ENCODE results near the gene ATP6V1A. TPM values are rescaled to one million over a fixed set of nuclear protein-coding genes. Genes with fewer than 3 reads are reported as not detected.

Gene ATP6V1A
- total RNA-seq, 5 donors from 2014 or later (not counting 1 experiment from before 2014, with no cell fraction given), result 14.9 to 23.7 (median 17.8) TPM

DNA sequence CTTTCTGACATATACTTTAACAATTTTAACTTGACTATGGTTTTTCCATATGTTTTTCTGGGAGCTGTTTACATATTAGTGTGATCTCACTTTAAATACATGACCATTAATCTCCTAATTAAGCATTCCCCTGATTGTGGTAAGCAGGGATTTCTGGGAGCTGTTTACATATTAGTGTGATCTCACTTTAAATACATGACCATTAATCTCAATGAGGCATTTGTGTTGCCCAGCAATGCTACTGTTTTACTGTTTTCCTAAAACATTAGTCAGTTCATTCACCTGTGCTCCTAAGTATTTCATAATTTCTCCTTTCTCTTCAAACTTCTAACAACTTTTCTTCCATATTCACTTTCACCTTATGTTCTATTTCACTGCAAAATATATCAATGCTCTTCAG, 88.1 kb downstream of the ATP6V1A start:
- ATAC-seq (replicated peaks in 1 of 4), result no peak
- POLR2A ChIA-PET, result interaction anchor here in 1 of 2 donors (0.7 kb wide), 1 partner anchor 15 kb away, joined by 11 read pairs; no protein-coding TSS in a partner anchor

DNA sequence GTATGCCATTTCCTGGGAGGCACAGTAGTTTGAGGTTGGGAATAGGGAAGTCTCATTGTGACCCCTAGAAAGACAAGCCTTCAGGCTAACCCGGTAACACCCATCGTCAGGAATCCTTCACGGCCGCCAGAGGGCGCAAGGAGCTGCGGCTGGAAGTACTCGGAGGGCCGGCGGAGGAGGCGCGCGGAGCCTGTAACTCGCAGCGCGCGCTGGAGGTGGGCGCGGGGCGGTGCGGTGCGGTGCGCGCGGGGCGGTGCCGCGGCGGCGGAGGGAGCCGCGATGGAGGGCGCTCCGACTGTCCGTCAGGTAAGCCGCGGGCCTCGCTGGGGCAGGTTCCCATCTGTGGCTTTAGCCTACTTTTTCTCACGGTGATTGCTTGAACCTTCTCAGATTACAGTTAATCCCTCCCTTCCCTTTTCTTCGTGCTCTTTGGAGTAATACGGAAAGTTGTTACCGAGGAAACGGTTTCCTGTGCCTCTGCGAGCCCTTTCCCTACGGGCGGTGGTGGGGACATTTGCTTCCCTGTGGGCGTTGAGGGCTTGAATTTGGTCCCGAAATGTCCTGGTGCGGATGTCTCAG, 91.9 kb downstream of the ATP6V1A start, which contains the start of gene GRAMD1C:
Gene GRAMD1C (plus strand): TSS at position 158 of the 579 bp plus-strand sequence. CDS start 122 bp downstream, at position 280.
- Histone ChIP-seq H3K9me3 (no peaks in the 10 kb centered on the region), H3K27me3 (replicated peaks in 1 of 2; ENCODE audit: control insufficient read depth in 2 of 2, extremely low read depth in 1 of 2, insufficient read depth in 2 of 2, low read length in 1 of 2) (peaks cover 0 to 3% of the 10 kb centered on the region in 2 experiments), H3K36me3 (ENCODE audit: control insufficient read depth in 2 of 2, extremely low read depth in 1 of 2, insufficient read depth in 1 of 2, low read length in 1 of 2) (no peaks in the 10 kb centered on the region), H3K4me1 (ENCODE audit: control insufficient read depth in 1 of 2, extremely low read depth in 1 of 2, insufficient read depth in 2 of 2, low read length in 2 of 2) (peaks cover 0 to 10% of the 10 kb centered on the region in 2 experiments), H3K27ac (ENCODE audit: low read length) (no peak within 1 kb of the TSS), H3K4me3 (ENCODE audit: control insufficient read depth in 1 of 2, extremely low read depth in 1 of 2, low read length in 1 of 2) (peak within 1 kb of the TSS; percentile 48 to 68)
- WGBS (ENCODE audit: insufficient coverage), result 3% methylated on average over 41 of the region's 48 CpGs
- H3K4me1 Mint-ChIP-seq, result peaks cover 7 to 9% (median 8%) of the 10 kb centered on the region in 3 donors
- H3K27me3 Mint-ChIP-seq, result no peaks in the 10 kb centered on the region
- no peaks in the 10 kb centered on the region for H3K36me3 Mint-ChIP-seq
- DNase-seq (peak; percentile 59 to 95 (median 81)), ATAC-seq (replicated peaks in 1 of 4) (peak; percentile 98 to 99 (median 99))
- POLR2A ChIA-PET, result interaction anchor here in 1 of 2 donors (0.7 kb wide), 1 partner anchor 53 kb away, joined by 7 read pairs; no protein-coding TSS in a partner anchor
- peak within 1 kb of the TSS; percentile 75 to 77 (median 76) for H3K4me3 Mint-ChIP-seq
- no peaks in the 10 kb centered on the region for H3K9me3 Mint-ChIP-seq
- CTCF ChIA-PET, result interaction anchor here (0.5 to 2.7 kb wide), 18 partner anchors 10 to 1846 kb away, joined by 3 to 21 read pairs (median 5); partner anchors contain the start of gene ATP6V1A (in 1 of the 2)
- H3K27ac Mint-ChIP-seq, result no peak within 1 kb of the TSS

More for the DNA sequence above, 88.1 kb downstream of the ATP6V1A start:
- peaks cover 0 to 3% of the 10 kb centered on the region in 2 experiments for H3K27me3 ChIP-seq (replicated peaks in 1 of 2; ENCODE audit: control insufficient read depth in 2 of 2, extremely low read depth in 1 of 2, insufficient read depth in 2 of 2, low read length in 1 of 2)
- H3K9me3 ChIP-seq, result no peaks in the 10 kb centered on the region
- Mint-ChIP-seq H3K4me1 (peaks cover 8 to 29% (median 24%) of the 10 kb centered on the region in 3 donors), H3K27ac (no peak overlapping the region), H3K27me3 (no peaks in the 10 kb centered on the region), H3K4me3 (no peak overlapping the region), H3K9me3 (peaks cover 0 to 10% (median 10%) of the 10 kb centered on the region in 3 donors), H3K36me3 (no peaks in the 10 kb centered on the region)
- H3K4me3 ChIP-seq (ENCODE audit: control insufficient read depth in 1 of 2, extremely low read depth in 1 of 2, low read length in 1 of 2), result no peak overlapping the region
- H3K4me1 ChIP-seq (ENCODE audit: control insufficient read depth in 1 of 2, extremely low read depth in 1 of 2, insufficient read depth in 2 of 2, low read length in 2 of 2), result peaks cover 4 to 14% of the 10 kb centered on the region in 2 experiments
- DNase-seq, result no peak
- no peak overlapping the region for H3K27ac ChIP-seq (ENCODE audit: low read length)
- H3K36me3 ChIP-seq (ENCODE audit: control insufficient read depth in 2 of 2, extremely low read depth in 1 of 2, insufficient read depth in 1 of 2, low read length in 1 of 2), result no peaks in the 10 kb centered on the region
- CTCF ChIA-PET, result interaction anchor here (0.5 to 1.6 kb wide), 7 partner anchors 9 to 1258 kb away, joined by 3 to 6 read pairs (median 4); no protein-coding TSS in a partner anchor

DNA sequence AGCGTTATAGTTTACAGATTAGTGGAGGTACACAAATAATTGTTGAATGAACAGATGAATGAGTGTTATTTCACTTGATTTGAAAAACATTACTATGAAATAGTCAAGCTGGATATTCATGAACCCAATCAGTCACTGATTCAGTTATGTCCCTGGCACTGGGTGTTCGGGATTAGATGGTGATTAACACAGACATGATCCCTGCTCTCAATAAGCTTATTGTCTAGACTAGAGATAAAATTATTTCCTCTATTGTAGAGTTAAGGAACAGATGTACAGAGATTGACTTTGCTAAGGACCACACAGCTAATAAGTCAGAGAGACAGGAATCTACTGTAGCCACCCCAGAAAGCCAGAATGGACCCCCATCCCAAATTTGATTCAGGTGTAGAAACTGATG, 92.7 kb downstream of the ATP6V1A start:
- ChIA-PET CTCF (interaction anchor here in 1 of 2 donors (0.7 to 2.7 kb wide), 4 partner anchors 45 to 103 kb away, joined by 4 to 21 read pairs (median 6); no protein-coding TSS in a partner anchor), POLR2A (interaction anchor here in 1 of 2 donors (0.6 kb wide), 1 partner anchor 94 kb away, joined by 3 read pairs; no protein-coding TSS in a partner anchor)
- Histone ChIP-seq H3K9me3 (no peaks in the 10 kb centered on the region), H3K4me3 (ENCODE audit: control insufficient read depth in 1 of 2, extremely low read depth in 1 of 2, low read length in 1 of 2) (no peak overlapping the region), H3K36me3 (ENCODE audit: control insufficient read depth in 2 of 2, extremely low read depth in 1 of 2, insufficient read depth in 1 of 2, low read length in 1 of 2) (no peaks in the 10 kb centered on the region), H3K27ac (ENCODE audit: low read length) (no peak overlapping the region), H3K4me1 (ENCODE audit: control insufficient read depth in 1 of 2, extremely low read depth in 1 of 2, insufficient read depth in 2 of 2, low read length in 2 of 2) (peaks cover 0 to 10% of the 10 kb centered on the region in 2 experiments), H3K27me3 (replicated peaks in 1 of 2; ENCODE audit: control insufficient read depth in 2 of 2, extremely low read depth in 1 of 2, insufficient read depth in 2 of 2, low read length in 1 of 2) (peaks cover 0 to 3% of the 10 kb centered on the region in 2 experiments)
- H3K4me3 Mint-ChIP-seq, result peak overlapping the region; percentile 75 to 77 (median 76)
- H3K36me3 Mint-ChIP-seq, result no peaks in the 10 kb centered on the region
- ATAC-seq (replicated peaks in 1 of 4), result no peak
- no peaks in the 10 kb centered on the region for H3K9me3 Mint-ChIP-seq
- peaks cover 7 to 9% (median 8%) of the 10 kb centered on the region in 3 donors for H3K4me1 Mint-ChIP-seq
- H3K27me3 Mint-ChIP-seq, result no peaks in the 10 kb centered on the region
- H3K27ac Mint-ChIP-seq, result no peak overlapping the region
- WGBS (ENCODE audit: insufficient coverage), result no CpG with 5 or more reads among the region's 2 CpGs
- DNase-seq, result no peak

DNA sequence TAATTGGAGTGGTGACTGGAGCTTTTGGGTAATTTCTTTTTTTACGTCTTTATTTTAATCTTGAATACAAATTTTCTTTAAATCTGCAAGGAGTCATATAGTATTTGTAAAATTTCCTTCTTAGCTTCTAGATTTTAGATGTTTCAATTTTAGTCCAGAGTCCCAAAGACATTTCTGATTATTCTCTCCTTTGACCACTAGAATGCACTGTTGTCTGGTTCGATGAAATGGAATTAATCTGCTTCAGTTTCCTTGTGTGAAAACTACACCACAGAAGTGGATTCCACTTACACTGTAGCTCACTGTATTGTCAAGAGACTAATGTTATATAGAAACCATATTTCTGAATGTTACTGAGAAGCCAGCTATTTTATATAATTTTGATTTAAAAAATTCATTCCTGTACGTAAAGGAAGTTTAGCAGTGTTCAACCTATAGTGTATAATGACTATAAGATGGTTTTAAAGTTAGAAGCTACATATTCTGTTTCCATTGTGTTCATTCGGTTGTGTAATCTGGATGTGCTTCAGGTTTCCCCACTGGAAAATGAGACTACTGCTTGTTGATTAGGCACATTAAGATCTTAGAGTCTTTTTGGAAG, 97.9 kb downstream of the ATP6V1A start:
- WGBS (ENCODE audit: insufficient coverage), result no CpG with 5 or more reads among the region's 4 CpGs
- Histone ChIP-seq H3K36me3 (ENCODE audit: control insufficient read depth in 2 of 2, extremely low read depth in 1 of 2, insufficient read depth in 1 of 2, low read length in 1 of 2) (no peaks in the 10 kb centered on the region), H3K9me3 (no peaks in the 10 kb centered on the region), H3K4me3 (ENCODE audit: control insufficient read depth in 1 of 2, extremely low read depth in 1 of 2, low read length in 1 of 2) (no peak overlapping the region), H3K4me1 (ENCODE audit: control insufficient read depth in 1 of 2, extremely low read depth in 1 of 2, insufficient read depth in 2 of 2, low read length in 2 of 2) (no peaks in the 10 kb centered on the region), H3K27me3 (replicated peaks in 1 of 2; ENCODE audit: control insufficient read depth in 2 of 2, extremely low read depth in 1 of 2, insufficient read depth in 2 of 2, low read length in 1 of 2) (no peaks in the 10 kb centered on the region), H3K27ac (ENCODE audit: low read length) (no peak overlapping the region)
- ATAC-seq (replicated peaks in 1 of 4) (peak in 1 of 4 experiments; percentile 42), DNase-seq (peak in 1 of 35 experiments; percentile 50)
- Mint-ChIP-seq H3K27me3 (no peaks in the 10 kb centered on the region), H3K4me1 (no peaks in the 10 kb centered on the region), H3K9me3 (no peaks in the 10 kb centered on the region), H3K4me3 (no peak overlapping the region), H3K27ac (no peak overlapping the region), H3K36me3 (no peaks in the 10 kb centered on the region)
- ChIA-PET POLR2A (interaction anchor here (0.5 to 0.6 kb wide), 3 partner anchors 42 to 1439 kb away, joined by 3 to 4 read pairs (median 3); no protein-coding TSS in a partner anchor), CTCF (interaction anchor here (0.5 to 1.9 kb wide), 17 partner anchors 10 to 605 kb away, joined by 3 to 10 read pairs (median 3); partner anchors contain the start of genes ATP6V1A (in 1 of the 2), CCDC191 (in 1 of the 2) and NAA50 (in 1 of the 2))

DNA sequence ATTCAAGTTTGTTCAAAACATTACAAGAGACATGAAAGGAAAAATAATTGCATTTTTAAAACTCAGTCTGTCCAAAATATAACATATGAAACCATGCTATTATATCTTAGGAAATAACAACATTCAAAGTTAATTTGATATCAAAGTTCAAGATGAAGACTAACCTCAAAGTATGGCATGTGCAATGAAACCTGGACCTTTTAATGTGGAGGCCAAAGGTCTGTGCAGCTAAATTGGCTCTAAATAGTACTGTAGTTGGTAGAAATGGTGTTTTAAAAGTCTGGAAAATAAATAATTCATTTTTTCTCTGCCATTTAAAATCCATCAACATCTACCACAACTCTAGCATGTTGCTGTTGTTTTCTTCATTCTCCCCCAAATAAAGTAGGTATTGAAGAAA, 100.4 kb downstream of the ATP6V1A start:
- Mint-ChIP-seq H3K36me3 (no peaks in the 10 kb centered on the region), H3K4me1 (no peaks in the 10 kb centered on the region), H3K4me3 (no peak overlapping the region), H3K27ac (no peak overlapping the region), H3K9me3 (no peaks in the 10 kb centered on the region), H3K27me3 (no peaks in the 10 kb centered on the region)
- Histone ChIP-seq H3K4me1 (ENCODE audit: control insufficient read depth in 1 of 2, extremely low read depth in 1 of 2, insufficient read depth in 2 of 2, low read length in 2 of 2) (no peaks in the 10 kb centered on the region), H3K4me3 (ENCODE audit: control insufficient read depth in 1 of 2, extremely low read depth in 1 of 2, low read length in 1 of 2) (no peak overlapping the region), H3K36me3 (ENCODE audit: control insufficient read depth in 2 of 2, extremely low read depth in 1 of 2, insufficient read depth in 1 of 2, low read length in 1 of 2) (no peaks in the 10 kb centered on the region), H3K9me3 (no peaks in the 10 kb centered on the region), H3K27ac (ENCODE audit: low read length) (no peak overlapping the region), H3K27me3 (replicated peaks in 1 of 2; ENCODE audit: control insufficient read depth in 2 of 2, extremely low read depth in 1 of 2, insufficient read depth in 2 of 2, low read length in 1 of 2) (peaks cover 0 to 2% of the 10 kb centered on the region in 2 experiments)
- ChIA-PET CTCF (interaction anchor here in 1 of 2 donors (0.9 kb wide), 1 partner anchor 10 kb away, joined by 3 read pairs; no protein-coding TSS in a partner anchor), POLR2A (no interaction called here)
- DNase-seq (no peak), ATAC-seq (replicated peaks in 1 of 4) (no peak)

Data from T-cell (primary cell).